ENCODE measurements around the gene COL5A1.

DNA sequence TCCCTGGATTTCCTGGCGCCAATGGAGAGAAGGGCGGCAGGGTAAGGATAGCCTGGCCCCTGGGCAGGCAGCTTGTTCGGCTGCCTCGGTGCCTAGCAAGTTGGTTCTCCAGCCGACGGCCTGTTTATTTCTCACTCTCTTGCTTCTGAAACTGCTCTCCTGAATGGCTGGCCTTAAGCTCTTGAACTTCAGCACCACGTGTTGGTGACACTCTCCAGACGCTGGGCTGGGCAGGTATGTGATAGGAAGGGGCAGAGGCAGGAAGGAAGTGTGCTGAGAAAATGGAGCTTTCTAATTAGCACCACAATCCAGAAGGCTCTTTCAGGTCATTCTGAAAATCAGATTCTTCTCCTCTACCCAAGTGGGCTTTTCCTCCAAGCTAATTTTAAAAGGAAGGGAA is 147.6 kb downstream of the COL5A1 start:
- TF ChIP-seq CTCF (optimal IDR thresholded peaks at IDR 0.05 in 1 of 3, IDR thresholded peaks at IDR 0.05 in 1 of 3, conservative IDR thresholded peaks at IDR 0.05 in 1 of 3; ENCODE audit: extremely low read depth in 1 of 3, insufficient read depth in 2 of 3, low read length in 3 of 3), result no peak
- TF ChIP-seq EZH2 (IDR thresholded peaks at IDR 0.05; ENCODE audit: low read length), result no peak
